ENCODE data around the gene B4GALT6. TPM values are rescaled to one million over a fixed set of nuclear protein-coding genes. Genes with fewer than 3 reads are reported as not detected.

Gene B4GALT6
- polyA plus RNA-seq, 6 donors from 2014 or later = not detected

DNA sequence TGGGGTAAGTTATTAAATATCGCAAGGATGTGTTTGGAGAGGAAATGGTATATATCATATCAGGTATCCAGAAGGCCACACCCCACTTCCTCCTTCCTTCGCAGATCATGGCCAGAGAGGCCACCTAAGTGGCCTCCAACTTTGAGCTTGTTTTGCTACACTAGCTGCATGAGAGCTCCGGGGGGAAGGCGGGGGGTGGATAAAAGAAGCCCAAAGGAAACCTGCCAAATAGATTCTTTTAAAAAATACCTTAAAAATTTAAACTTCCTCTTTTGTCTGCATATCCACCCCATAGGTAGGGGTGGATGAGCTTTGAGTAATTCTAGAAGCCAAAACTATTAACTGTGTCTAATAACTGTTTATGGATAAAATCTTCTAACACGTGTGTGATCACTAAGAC is 98.4 kb downstream of the B4GALT6 start:
- H3K4me1 Mint-ChIP-seq = no peaks in the 10 kb centered on the region
- no peak for ATAC-seq (ENCODE audit: low read depth in 2 of 2)
- H3K9me3 Mint-ChIP-seq = peaks cover 0 to 2% (median 0%) of the 10 kb centered on the region in 7 donors
- H3K27me3 Mint-ChIP-seq = no peaks in the 10 kb centered on the region
- no peak overlapping the region for H3K4me3 Mint-ChIP-seq
- no peak overlapping the region for H3K27ac Mint-ChIP-seq
- DNase-seq = no peak
- no peaks in the 10 kb centered on the region for H3K36me3 Mint-ChIP-seq

DNA sequence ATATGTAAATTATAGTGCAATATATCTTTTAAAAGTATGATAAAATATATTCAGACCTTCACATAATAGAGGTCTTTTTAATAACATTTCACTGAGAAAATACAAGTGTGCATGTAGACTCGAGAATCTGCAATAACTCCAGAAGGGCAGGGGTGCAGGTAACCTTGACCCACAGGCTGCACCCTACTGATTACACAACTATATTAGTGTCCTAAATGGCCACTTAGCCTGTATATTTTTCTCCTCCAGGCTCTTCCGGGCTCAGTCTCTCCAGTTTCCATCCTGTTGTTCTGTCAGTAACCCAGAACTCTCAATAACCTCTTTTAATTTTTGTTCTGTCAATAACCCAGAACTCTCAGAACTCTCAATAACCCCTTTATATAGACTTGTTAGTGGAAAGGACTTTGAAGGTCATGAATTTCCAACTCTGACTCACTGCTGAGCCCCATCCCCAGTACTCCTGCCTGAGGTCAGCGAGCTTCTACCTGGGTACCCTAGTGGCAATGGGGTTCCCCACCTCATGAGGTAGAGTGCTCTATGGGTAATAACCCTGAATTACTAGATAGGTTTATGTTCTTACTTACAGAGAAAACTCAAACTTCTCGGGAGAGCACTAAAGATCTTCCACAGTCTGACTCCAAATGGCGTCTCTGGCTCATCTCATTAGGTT is 101.1 kb downstream of the B4GALT6 start:
- no peaks in the 10 kb centered on the region for H3K27me3 Mint-ChIP-seq
- H3K9me3 Mint-ChIP-seq = no peaks in the 10 kb centered on the region
- ATAC-seq (ENCODE audit: low read depth in 2 of 2) (no peak), DNase-seq (no peak)
- H3K36me3 Mint-ChIP-seq = no peaks in the 10 kb centered on the region
- H3K27ac Mint-ChIP-seq = peak overlapping the region in 1 of 6 donors; percentile 61
- H3K4me1 Mint-ChIP-seq = no peaks in the 10 kb centered on the region
- H3K4me3 Mint-ChIP-seq = no peak overlapping the region

DNA sequence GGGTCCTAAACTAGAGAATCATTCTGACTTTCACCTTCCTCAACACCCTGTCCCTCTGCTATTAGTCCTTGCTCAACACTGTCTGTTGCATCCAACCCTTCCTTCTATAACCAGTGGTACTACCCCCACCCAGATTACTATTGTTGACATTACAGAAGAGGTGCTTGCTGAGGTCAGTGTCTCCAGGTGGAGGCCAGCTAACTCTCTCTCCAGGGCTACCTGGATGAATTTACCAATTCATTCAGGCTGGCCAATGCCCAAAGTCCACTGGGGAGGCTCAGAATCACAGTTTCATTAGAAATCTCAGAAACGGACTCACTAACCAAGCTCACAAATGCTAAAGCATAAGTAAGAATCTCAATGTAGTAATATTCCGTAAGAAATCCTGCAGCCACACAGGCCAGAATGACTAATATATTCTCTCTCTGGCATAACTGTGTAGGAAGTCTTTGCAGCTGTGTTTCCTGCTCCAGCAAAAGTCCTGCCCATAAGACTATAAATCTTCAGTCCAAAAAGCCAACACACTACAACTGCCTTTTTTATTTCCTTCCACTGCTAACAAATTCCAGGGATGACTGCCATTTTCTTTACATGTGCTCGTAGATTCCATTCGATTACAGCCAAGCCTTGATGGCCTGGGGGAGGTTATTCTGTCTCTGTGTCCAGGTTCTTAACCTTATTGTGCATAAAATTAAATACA is 102.7 kb downstream of the B4GALT6 start:
- Mint-ChIP-seq H3K27ac (no peak overlapping the region), H3K4me3 (no peak overlapping the region), H3K9me3 (no peaks in the 10 kb centered on the region), H3K36me3 (no peaks in the 10 kb centered on the region), H3K27me3 (no peaks in the 10 kb centered on the region), H3K4me1 (no peaks in the 10 kb centered on the region)
- no peak for DNase-seq
- no peak for ATAC-seq (ENCODE audit: low read depth in 2 of 2)

DNA sequence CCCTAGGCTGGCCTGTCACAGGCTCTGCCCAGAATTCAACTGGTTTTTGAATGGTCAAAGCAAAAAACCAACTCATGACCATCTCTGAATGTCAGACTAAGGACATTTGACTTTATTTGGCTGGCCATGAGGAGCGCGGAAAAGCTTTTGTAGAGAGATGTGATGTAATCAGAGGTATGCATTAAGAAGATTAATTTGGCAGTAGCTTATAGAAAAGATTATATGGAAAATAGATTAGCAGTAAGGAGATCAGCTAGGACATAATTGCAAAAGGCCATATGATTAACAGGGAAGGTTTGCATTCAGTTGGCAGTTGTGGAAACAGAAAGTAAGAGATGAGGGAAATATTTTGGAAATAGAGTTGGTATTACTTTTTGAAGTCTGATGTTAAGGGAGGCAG is 105.0 kb downstream of the B4GALT6 start:
- ATAC-seq (ENCODE audit: low read depth in 2 of 2) = no peak
- H3K36me3 Mint-ChIP-seq = no peaks in the 10 kb centered on the region
- DNase-seq = no peak
- H3K27me3 Mint-ChIP-seq = no peaks in the 10 kb centered on the region
- H3K27ac Mint-ChIP-seq = no peak overlapping the region
- no peaks in the 10 kb centered on the region for H3K4me1 Mint-ChIP-seq
- H3K9me3 Mint-ChIP-seq = no peaks in the 10 kb centered on the region
- no peak overlapping the region for H3K4me3 Mint-ChIP-seq

DNA sequence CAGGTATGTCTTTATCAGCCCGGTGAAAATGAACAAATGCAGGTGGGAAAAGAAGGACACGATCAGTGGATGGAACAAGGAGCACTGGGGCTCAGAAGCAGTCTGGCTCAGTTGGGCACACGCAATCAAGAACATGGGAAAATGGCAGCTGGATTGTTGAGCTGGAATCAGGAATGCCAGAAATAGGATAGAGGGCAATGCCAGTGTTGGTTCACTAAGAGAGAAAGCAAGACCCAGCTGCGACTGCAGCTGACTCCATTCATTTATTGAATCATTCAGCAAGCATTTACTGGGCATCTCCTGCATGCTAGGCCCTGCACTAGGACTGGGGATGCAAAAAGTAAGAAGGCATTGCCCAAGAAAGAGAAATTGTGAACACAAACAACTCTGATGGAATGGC is 106.3 kb downstream of the B4GALT6 start:
- Mint-ChIP-seq H3K27ac (no peak overlapping the region), H3K36me3 (no peaks in the 10 kb centered on the region), H3K4me3 (no peak overlapping the region), H3K9me3 (no peaks in the 10 kb centered on the region), H3K4me1 (no peaks in the 10 kb centered on the region), H3K27me3 (no peaks in the 10 kb centered on the region)
- ATAC-seq (ENCODE audit: low read depth in 2 of 2) (no peak), DNase-seq (no peak)

DNA sequence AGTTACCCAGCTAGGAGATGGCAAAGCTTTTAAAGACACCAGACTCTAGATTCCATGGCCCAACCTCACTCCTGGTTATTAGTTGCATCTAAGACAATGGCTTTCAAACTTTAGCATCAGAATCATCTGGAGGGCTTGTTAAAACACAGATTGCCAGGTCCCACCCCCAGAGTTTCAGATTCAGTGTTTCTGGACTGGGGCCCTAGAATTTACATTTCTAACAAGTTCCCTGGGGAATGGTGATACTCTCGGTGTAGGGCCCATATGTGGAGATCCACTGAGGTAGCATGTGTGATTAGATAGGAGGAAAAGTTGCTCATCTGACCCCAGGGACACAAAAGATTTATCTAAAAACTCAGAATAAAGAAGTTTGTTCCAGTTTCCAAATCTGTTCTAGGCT is 107.2 kb downstream of the B4GALT6 start:
- Mint-ChIP-seq H3K4me3 (peak overlapping the region in 1 of 8 donors; percentile 12), H3K9me3 (no peaks in the 10 kb centered on the region), H3K27ac (no peak overlapping the region), H3K4me1 (no peaks in the 10 kb centered on the region), H3K27me3 (no peaks in the 10 kb centered on the region), H3K36me3 (no peaks in the 10 kb centered on the region)
- ATAC-seq (ENCODE audit: low read depth in 2 of 2) (no peak), DNase-seq (no peak)

DNA sequence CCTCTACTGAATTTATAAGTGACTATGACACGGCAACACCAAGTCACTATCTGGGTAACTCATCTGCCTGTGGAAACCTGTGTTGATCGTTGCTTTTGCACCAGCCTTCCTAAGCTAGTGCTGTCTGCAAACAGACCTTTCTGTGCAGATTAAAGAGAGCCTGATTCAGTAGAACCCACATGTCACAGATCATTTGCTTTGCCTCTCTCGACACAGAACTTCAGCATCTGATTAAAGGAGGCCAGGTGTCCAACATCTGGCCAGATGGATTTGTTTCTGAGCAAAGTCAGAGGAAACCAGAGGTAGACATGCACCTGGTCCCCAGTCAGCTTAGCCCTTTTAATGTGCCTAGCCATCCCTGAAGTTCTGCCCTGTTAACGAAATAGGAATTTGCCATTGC is 107.7 kb downstream of the B4GALT6 start:
- no peaks in the 10 kb centered on the region for H3K36me3 Mint-ChIP-seq

DNA sequence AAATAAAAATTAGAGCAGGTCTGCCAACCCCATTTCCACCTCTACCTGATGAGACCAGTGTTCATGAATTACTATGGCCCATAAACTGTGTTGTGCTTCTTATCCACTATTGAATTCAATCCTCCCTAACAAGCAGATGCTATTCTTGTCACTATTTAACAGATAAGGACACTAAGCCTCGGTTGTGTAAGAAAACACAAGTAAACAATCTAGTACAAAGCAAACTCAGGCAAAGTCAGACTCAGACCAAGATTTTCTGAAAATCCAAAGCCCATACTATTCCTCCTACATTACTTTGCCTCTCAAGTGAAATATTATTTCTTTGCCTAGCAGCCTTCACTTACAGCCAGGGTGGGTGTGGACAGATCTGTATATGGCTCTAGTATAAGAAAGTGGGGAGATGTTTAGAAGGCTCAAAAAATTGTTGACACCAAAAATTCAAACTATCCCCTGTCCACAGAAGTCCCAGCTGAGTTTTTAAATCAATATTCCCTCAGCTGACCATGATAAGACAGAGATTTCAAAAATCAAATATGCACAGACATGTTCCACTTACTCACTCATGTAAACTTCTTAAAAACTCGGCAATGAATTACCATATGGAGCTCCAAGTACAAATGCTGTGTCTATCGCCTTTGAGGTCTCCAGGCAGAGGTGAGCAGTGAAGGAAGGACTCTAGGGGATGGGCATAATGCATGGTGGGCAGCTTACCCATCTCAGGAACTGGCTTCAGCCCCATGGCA is 108.7 kb downstream of the B4GALT6 start:
- no peaks in the 10 kb centered on the region for H3K36me3 Mint-ChIP-seq
- no peak overlapping the region for H3K27ac Mint-ChIP-seq
- no peaks in the 10 kb centered on the region for H3K27me3 Mint-ChIP-seq
- ATAC-seq (ENCODE audit: low read depth in 2 of 2) (no peak), DNase-seq (no peak)
- H3K9me3 Mint-ChIP-seq = no peaks in the 10 kb centered on the region
- H3K4me3 Mint-ChIP-seq = no peak overlapping the region
- no peaks in the 10 kb centered on the region for H3K4me1 Mint-ChIP-seq

More for the DNA sequence above, 107.7 kb downstream of the B4GALT6 start:
- no peaks in the 10 kb centered on the region for H3K27me3 Mint-ChIP-seq
- no peak for DNase-seq
- H3K27ac Mint-ChIP-seq = no peak overlapping the region
- H3K4me1 Mint-ChIP-seq = no peaks in the 10 kb centered on the region
- no peak overlapping the region for H3K4me3 Mint-ChIP-seq
- no peak for ATAC-seq (ENCODE audit: low read depth in 2 of 2)
- H3K9me3 Mint-ChIP-seq = no peaks in the 10 kb centered on the region

DNA sequence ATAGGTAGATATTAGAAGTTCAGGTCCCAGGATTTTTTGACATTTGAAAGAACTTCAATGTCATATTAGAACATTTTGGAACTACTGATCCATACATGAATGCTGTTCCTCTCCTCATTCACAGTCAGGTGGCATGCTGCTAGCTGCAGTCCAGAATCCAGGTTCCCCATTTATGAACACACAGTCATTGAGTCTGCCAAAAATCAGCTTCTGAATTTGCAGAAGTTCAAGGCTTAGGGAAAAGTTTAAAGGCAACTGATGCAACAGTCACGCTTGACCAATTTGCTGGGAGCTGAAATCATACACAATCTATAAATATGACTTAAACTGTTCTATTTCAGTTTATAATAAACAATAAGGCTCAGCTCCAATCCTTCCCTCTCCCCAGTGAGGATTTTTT is 110.0 kb downstream of the B4GALT6 start:
- DNase-seq = no peak
- H3K4me3 Mint-ChIP-seq = no peak overlapping the region
- no peak overlapping the region for H3K27ac Mint-ChIP-seq
- no peaks in the 10 kb centered on the region for H3K9me3 Mint-ChIP-seq
- no peaks in the 10 kb centered on the region for H3K36me3 Mint-ChIP-seq
- ATAC-seq (ENCODE audit: low read depth in 2 of 2) = no peak
- no peaks in the 10 kb centered on the region for H3K4me1 Mint-ChIP-seq
- H3K27me3 Mint-ChIP-seq = no peaks in the 10 kb centered on the region

Other genes with a start within 250 kb of the B4GALT6 start
- gene DSG3, start 236.8 kb downstream of the B4GALT6 start, polyA plus RNA-seq (ENCODE audit: low read depth in 6 of 6) = not detected
- not detected for gene DSG2, start 186.4 kb downstream of the B4GALT6 start, polyA plus RNA-seq (ENCODE audit: low read depth in 6 of 6)
- not detected for gene TTR, start 92.7 kb downstream of the B4GALT6 start, polyA plus RNA-seq (ENCODE audit: low read depth in 6 of 6)
- not detected for gene SLC25A52, start 76.3 kb upstream of the B4GALT6 start, polyA plus RNA-seq (ENCODE audit: low read depth in 6 of 6)

Data from naive B cell (primary cell).